EH (cell line): Measurements from ENCODE around the gene RPL11.
A peak's percentile ranks its signal among the peaks of the same experiment; 100 is the strongest.
"Not testable (repeated sequence)": the region's sequence is repeated elsewhere in the genome, so short reads cannot be mapped to it uniquely, and the experiment has no call there.

ENCODE experiments used
- DNase-seq: peaks from one replicate; pipeline ENCODE4 v3.0.0-alpha.2; 2015; ENCODE audit warnings: low read depth

RPL11 gene

DNA sequence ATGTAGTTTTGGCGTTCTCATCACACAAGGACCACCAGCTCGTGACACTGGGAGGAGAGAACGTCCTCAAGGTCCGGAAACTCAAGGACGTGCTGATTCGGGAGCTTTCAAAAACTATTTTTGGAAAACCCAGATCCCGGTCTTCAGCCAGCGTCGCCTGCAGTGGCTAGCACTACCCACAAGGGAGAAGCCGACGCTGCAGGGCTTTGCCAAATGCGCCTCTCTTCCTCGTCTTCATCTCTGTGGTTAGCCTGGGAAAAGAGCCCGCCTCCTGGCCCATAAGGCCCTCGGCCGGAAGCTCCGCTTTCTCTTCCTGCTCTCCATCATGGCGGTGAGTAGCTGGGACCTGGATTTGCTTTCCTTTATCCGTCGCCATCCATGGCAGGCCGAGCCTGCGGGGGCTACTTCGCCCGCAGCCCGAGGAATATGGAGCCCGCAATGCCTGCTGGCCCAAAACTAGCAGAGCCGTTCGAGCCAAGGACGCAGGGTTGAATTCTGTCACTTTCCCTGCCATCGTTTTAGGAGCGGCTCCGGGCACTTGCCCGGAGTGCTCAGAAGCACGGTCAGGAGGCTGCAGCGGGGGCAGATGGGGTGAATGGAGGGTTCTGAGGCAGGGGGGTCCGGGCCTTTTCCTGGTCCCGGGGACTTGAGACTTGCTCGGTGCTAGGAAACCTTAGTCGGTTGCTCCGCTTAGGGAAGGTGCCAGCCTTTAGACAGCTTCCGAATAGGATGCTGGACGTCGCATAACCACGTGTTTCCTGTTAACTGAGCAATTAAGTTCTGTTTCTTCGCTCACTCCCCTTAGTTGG, at the start of gene RPL11:
Gene RPL11 (plus strand): TSS at position 308 of the 809 bp plus-strand sequence. CDS start 18 bp downstream, at position 326.
- peak; percentile 97 for DNase-seq

DNA sequence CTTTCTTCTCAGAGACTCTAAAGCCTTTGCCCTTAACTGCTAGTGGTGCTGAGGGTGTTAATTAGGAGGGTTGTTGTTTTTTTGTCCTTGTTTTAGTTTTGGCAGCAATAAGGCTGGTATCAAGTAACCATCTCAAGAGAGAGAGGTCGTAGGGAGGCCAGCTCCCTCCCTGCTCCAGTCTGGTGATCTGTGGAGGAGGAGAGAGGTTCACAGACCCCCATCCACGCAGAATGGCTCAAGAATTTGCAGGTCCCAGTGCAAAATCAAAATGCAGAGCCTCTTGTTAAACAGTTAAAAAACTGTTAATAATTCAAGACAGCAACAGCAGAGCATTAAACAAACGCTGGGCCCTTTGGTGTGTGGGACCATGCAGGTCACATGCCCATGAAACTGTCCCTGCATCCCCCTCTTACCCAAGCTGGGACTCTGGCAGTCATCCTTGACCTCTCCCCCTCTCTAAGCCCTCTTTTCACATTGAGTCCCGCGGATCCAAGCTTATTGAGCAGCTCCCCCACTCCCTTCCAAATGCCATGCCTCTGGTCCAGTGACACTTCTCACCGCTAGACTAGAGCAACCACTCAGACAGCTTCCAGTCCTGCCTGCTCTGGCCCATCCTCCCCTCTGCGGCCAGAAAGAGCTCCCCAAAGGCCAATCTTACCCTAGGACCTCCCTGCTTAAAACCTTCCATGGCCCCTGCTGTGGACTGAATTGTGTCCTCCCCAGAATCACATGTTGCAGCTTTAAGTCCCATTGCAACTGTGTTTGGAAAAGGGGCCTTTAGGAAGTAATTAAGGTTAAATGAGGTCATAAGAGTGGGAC, 47.7 kb upstream of the RPL11 start:
- no peak for DNase-seq

DNA sequence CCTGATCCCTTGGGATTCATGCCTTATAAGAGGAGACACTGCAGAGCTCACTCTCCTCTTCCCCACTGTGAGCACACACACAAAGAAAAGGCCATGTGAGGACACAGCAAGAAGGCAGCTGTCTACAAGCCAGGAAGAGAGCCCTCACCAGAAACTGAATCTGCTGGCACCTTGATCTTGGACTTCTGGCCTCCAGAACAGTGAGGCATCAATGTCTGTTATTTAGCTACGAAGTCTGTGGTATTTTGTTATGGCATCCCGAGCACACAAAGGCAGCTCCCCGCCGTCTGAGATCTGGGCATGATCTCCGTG, 47.1 kb upstream of the RPL11 start:
- DNase-seq, result no peak

DNA sequence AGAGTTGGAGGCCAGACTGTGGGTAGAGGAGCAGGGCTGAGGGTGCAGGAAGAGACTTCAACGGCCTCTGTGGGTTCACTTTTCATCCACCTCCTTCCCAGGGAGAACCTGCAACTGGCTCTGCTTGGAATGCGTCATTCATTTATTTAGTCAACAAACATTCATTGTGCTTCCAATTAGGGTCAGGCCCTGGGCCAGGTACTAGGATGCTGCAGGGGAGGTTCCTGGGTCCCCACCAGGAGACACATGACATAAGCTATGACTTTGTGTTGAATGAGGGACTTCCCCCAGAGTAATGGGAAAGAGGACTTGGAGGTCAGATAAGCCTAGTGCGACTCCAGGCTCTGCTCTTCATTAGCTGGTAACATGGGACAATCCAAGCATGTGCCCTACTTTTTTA, 46.3 kb upstream of the RPL11 start:
- DNase-seq, result no peak

DNA sequence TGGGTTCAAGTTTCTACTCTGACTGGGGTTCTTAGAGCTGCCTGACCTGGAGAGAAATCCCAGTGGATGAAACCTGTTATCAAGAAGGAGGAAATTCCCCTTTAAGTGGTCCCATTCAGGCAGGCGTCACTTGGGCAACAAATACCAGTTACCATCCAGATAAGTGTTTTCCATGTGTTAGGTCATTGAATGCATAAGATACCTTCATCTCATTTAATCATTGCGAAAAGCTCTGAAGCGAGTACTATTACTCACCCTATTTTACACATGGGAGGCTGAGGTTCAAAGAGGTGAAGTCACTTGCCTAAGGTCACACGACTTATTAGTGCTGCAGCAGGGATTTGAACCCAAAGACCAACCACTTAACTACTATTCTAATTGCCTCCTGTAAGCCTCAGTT, 45.5 kb upstream of the RPL11 start:
- DNase-seq, result no peak

DNA sequence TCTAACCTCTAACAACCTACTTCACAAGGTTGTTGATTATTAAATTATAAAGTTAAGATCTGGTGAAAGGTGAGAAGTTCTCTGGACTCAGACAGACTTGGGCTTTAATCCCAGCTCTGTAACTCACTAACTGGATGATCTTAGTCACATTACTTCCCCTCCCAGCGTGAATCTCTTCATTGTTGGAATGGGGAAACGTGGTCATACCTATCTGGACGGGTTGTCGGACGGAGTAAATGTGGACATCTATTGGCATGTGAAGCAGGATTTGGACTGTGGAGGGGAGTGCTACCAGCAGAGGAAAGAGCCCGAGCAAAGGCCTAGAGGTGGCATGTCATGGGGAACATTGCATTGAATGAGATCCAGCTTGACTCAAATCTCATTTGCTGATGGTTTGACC, 45.1 kb upstream of the RPL11 start:
- no peak for DNase-seq

DNA sequence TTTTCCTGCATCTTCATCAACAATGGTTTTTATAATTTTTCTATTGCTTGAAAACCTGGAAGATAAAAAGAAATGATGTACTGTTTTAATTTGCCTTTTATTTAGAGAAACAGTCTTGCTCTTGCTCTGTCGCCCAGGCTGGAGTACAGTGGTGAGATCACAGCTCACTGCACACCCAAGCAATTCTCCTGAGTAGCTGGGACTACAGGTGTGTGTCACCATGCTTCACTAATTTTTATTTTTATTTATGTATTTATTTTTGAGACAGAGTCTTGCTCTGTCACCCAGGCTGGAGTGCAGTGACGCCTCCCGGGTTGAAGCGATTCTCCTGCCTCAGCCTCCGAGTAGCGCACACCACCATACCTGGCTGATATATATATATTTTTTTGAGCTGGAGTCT, 43.0 kb upstream of the RPL11 start:
- no peak for DNase-seq

DNA sequence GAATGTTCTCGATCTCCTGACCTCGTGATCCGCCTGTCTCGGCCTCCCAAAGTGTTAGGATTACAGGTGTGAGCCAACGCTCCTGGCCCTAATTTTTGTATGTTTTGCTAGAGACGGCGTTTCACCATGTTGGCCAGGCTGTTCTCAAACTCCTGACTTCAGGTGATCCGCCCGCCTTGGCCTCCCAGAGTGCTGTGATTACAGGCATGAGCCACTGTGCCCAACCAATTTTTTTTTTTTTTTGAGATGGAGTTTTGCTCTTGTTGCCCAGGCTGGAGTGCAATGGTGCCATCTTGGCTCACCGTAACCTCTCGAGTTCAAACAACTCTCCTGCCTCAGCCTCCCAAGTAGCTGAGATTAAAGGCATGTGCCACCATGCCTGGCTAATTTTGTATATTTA, 42.4 kb upstream of the RPL11 start:
- not testable (repeated sequence) for DNase-seq

DNA sequence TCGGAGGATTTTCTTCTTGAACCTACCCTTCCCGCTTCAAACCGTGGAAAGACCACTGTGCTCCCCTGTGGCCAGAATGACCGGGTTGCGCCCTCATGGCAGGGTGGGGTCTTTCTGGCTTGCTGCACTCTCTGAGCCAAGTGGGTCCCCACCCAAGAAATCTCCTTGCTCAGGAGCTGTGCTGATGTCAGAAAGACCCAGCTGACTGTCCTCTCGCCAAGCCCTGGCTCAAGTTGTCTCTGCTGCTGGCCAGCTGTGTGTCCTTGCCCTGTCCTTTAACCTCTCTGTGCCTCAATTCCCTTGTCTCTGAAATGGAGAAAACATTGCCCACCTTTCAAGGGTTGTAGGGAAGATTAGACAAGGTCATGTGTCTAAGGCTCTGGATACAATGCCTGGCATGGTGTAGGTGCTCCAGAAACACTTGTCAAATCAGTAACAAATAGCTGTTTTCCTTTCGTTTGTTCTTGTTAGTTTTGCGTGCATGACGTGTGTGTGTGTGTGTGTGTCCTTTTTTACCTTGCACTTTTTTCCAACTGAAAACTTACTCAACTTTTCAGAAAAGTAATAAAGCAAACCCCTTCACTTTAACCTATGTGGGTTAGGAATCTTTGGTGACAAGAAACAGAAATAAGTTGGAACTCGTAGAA, 41.1 kb upstream of the RPL11 start:
- no peak for DNase-seq

DNA sequence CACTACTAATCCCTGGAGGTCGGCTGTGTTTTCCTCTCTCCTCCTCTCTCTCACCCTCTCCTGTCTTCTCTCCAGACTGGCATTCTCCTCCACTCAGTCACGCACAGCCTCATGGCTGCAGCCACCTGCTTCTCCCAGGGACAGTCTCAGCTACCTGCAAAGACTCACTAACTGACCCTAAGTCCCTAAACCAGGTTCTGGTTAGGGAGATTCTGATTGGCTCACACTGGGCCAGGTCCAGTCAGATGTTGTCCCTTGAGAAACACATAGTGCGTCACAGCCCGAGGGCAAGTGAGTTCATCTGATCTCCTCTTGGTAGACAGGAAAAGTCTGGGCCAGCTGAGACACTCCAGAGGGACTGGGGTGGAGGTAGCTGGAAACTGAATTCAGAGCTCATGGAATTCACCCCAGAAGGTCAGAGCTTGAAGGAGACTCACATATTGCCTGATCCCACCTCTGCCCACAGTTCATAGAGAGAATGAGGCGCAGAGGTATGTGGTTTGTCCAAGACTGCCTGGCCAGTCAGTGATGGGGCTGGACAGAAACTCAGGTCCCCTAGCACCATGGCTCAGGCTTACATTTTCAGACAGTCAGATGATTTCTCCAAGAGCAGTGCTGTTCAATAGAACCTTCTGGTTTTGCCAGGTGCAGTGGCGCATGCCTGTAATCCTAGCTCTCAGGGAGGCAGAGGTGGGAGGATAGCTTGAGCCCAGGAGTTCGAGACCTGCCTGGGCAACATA, 40.4 kb upstream of the RPL11 start:
- peak; percentile 66 for DNase-seq

DNA sequence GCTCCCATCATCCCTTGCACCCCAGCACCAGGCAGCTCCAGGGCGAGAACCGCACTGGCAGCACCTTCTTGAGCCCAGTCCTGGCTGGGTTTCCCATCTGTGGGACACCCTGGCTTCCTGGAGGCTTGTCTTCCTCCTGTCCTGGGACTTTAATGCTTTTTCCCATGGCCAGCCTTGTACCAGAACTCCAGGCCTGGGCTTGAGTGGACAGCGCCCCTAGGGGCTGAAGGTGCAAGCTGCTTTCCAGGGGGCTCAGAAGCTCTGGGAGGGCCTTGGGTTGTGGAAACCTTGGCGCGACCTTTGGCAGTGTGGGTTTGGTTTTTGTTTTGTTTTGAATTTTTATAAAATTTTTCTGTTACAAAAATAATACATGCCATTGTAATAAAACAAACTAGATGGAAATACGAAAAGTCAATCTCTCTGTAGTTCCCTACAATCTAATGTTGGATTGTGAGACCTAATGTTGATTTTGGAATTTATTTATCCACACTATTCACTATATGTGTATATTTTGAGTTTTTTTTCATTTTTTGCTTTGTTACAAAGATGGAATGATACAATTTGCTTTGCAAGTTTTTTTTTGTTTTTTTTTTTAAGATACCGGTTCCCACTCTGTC, 33.8 kb upstream of the RPL11 start:
- peak; percentile 60 for DNase-seq

DNA sequence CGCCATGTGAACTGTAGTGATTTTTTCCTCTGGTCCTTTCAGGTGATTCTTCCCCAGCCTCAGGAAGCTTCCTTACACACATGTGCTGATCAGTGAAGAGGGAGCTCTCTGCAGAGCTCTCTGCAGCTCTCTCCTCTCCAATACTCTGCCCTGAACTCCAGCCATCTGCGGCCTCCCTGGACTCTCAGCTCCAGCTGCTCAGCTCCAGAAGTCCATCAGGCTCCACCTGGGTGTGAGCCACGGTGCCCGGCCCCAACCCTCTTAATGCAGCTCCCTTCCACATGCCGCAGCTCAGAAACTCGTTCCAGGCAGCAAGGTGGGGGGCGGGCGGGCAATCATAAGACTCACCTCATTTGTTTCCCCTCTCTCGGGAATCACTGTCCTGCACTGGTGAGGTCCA, 30.9 kb upstream of the RPL11 start:
- no peak for DNase-seq

DNA sequence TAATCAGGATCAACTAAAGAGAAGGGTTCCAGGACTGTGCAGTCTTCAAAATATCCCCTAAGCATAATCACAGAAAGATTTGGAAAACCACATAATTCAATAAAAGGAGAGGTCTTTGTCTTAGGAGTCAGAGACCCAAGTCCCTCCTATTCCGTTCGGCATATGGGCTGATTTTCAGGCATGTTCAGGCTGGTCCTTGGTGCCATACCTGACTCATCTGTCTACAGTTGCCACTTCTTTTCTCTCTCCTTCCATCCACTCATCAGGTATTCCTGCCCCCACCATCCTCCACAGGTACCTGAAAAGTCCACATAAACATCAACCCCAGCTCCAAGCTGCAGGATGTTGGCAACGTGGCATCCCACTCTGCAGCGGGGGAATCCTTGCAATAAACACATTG, 29.7 kb upstream of the RPL11 start:
- DNase-seq, result no peak

DNA sequence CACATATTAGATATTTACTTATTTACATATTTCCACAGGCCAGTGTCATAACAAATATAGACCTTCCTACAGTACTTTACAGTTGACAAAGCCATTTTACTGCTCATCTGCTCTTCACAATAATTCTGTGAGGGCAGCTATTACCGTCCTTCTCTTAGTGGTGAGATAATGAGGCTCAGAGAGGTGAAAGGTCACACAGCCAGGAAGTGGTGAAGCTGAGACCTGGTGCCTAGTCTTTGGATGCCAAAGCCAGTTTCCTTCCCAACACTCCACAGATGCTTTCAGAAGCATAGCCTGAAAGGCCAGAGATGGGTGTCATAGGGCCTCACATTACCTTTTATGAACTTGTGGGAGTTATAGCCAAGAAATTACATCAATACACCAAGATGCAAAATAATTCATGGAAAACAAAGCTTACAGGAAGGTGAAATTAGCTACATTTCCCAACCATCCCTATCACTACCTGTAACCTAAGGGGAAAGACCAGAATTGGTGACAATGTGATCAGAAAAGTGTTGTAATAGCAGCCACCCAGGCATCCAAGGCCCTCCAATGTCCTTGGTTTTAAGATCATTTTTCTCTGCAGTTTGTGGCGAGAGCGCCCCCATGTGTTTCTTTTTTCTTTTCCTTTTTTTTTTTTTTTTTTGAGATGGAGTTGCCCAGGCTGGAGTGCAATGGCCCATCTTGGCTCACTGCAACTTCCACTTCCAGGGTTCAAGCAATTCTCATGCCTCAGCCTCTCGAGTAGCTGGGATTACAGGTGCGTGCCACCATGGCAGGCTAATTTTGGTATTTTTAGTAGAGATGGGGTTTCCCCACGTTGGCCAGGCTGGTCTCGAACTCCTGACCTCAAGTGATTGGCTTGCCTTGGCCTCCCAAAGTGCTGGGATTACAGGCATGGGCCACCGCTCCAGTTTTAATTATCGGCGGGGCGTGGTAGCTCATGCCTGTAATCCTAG, 26.5 kb upstream of the RPL11 start:
- DNase-seq, result peak; percentile 57

DNA sequence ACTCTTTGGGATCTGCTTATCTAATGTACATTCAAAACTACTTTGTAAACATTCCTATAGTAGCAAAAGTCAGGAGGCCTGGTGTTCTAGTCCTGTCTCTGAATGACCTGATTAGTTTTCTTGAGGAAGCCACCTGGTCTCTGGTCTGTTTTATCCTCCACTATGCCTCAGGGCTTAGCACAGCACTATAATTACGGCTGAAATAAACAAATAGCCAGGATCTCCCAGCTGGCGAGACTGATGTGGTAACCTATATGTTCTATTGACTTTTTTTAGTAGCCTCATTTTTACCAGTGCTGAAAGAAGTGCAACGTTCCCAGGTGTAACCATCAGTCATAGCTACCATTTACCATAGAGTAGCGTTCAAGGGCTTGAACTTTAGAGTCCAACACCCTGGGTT, 24.2 kb upstream of the RPL11 start:
- no peak for DNase-seq

DNA sequence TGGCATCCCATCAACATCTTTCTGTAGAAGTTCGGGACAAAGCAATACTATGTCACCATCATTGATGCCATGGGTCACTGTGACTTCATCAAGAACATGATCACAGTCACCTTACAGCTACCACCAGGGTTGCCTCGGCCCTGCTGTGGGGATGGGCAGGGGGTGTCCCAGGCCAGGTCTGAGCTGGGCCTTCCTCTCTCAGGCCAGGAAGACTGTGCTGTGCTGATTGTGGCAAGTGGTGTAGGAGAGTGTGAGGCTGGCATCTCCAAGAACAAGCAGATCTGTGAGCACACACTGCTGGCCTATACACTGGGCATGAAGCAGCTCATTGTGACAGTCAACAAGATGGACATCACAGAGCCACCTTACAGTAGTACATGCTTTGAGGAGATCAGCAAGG, 20.9 kb upstream of the RPL11 start:
- DNase-seq, result no peak

DNA sequence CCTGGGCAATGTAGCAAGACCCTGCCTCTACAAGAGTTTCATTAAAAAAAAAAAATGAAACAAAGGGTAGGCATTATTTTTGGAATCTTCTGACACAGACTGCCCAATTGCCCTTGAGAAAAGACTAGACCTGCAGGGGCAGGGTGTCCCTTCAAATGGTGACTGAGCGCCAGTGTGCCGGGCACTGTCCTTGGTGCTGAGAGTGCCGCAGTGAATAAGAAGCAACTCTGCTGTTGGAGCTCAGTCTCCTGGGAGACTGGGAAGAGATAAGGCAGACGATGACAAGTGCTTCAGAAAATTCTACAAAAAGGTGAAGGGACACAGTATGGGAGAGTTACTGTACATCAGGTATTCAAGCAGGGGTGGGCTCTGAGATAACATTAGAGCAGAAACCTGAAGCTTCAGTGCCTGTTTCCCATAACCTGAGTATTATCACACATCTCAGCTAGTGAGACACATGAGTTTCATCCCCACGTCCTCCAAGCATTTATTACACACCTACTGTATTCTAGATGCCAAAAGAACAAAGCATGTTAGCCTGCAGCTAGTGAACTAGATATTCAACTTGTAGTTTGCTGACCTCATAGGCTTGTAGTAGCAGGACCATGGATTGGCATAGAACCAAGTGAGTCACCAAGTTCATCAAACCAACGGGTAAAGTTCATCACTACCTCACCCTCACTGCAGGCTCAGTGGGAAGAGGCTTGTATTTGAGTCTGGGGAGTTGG, 18.4 kb upstream of the RPL11 start:
- DNase-seq, result peak; percentile 71

DNA sequence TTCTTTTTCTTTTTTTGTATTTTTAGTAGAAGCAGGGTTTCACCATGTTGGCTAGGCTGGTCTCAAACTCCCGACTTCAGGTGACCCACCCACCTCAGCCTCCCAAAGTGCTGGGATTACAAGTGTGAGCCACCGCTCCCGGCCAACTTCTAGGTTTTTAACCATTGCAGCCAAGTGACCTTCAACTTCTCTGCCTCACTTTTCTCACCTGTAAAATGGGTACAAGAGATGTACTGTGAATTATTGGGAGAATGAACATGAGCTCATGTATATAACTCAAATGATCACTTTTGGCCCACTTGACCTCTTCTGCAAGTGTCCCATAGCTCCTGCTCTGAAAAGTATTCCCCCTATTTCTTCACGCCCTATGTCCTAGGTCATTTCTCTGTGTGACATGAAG, 11.8 kb upstream of the RPL11 start:
- DNase-seq, result no peak

DNA sequence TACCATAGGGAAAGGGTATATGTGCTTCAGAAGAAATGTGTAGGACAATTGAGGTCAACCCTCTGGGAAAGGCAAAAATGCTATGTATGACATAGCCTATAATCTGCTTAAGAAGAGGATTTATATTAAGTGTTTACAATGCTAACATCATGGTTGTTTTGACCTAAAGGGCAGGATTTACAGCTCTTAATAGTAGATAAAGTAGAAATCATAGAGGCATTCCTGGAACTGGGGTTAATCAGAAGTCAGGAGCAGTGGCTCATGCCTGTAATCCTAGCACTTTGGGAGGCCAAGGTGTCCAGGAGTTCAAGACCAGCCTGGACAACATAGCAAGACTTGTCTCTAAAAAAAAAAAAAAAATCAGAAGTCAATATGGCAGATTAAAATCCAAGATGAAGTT, 8.7 kb upstream of the RPL11 start:
- DNase-seq, result no peak

DNA sequence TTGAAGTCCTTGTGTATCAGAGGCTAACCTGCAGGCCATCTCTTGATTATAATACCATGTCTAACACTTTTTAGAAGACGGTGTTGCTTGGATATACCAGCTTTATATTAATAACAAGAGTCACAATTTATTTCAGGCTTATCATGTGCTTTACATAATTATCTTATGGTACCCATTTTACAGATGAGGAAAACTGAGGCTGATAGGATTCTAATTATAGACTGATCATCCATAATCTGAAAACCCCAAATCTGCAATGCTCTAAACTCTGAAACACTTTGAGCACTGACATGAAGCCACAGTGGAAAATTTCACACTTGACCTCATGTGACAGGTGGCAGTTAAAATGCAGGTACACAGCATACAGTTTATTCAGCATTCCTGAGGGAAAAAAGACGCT, 7.2 kb upstream of the RPL11 start:
- DNase-seq, result no peak
